Stimulated activated CD4-positive, alpha-beta T cell treated with anti-CD3 and anti-CD28 coated beads, Interleukin-15, amount 100 ng/mL, for 48 hours (primary cell): ENCODE data around the gene EIF3A.

Source experiments
- DNase-seq, 2 donors: peaks; one replicate each; pipeline ENCODE4 v3.0.0-alpha.2; 2020; ENCODE audit warnings: low read depth in 2 of 2

Gene EIF3A

DNA sequence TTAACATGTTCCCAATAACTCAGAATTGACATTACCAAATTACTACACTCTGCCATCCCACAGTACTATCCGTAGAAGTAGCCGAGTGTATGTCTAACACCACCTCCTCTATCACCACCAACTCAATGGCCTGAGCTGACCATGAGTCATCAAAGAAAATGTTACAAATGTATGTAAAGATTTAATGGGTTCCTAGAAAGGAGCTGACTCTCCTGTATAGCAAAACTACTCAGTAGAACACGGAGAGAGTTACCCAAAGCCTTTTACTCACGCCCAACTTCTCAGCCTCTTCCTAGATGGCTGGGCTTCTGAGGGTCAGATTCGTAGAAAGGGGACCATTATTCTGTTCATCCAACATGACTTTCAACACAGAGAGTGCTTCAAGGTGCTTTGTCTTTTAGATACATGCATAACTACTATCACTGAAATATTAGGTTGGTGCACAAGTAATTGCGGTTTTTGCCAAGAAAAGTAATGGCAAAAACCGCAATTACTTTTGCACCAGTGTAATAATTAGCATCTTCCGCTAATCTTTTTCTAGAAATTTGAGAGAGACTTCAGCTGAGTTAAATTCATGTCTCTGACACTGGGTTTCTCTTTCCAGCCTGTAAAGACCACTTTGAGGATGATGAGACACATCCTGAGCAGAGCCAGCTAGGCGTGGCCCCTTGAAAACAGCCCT is 75.1 kb downstream of the EIF3A start:
- no peak for DNase-seq

DNA sequence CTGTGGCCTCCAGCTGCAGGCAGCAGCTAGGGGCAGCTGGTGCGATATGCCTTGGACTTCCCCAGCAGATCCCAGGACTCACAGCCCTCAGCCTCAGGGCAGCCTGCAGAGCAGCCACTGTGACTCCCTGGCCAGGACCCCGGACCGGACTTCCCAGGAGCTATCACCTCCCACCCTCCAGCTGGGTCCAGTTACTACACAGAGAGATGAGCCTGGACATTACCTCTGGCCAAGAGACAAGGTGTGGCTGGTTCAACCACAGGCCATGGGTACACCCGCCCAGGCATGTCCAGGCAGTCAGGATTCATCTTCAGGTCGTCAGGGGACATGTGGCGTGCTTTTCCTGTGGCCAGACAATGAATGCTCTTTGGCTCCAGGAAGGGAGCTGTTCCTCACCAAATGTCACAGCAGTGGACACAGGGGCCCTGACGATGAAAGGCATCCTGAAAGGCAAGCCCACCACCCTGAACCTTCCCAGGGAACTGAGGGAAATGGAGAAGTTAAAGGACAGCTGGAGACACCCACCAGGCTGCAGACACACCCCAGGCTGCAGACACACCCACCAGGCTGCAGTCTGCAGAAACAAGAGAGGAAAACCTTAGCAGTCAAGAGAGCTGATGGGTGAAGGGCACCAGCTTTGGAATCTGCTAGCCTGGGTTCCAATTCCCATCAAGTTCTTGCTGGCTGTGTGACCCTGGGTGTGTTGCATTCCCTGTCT is 76.9 kb downstream of the EIF3A start:
- DNase-seq = no peak

GRCh38 chr10:119001717-119002500 is 78.7 kb downstream of the EIF3A start:
- no peak for DNase-seq

- DNase-seq = no peak
Observed at GRCh38 chr10:118998183-118998582, 82.4 kb downstream of the EIF3A start.

DNA sequence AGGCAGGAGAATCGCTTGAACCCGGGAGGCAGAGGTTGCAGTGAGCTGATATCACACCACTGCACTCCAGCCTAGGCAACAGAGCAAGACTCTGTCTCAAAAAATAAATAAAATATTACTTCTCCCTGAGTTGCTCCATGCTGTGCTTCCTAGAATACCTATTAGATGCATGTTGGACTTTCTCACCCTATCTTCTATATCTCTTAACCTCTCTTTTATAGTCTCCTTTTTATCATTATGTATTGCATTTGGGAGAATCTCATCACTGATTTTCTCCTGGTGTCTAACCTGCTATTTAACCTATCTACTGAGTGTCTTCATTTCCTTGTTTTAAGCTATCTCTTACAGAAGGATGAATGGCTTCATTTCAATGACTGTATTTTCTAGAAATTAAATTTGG is 83.2 kb downstream of the EIF3A start:
- DNase-seq = no peak

GRCh38 chr10:118995739-118996138 is 84.9 kb downstream of the EIF3A start:
- DNase-seq = no peak

- DNase-seq = no peak
Observed at GRCh38 chr10:118994321-118994720, 86.3 kb downstream of the EIF3A start.

- DNase-seq = no peak
Observed at GRCh38 chr10:118993214-118993613, 87.4 kb downstream of the EIF3A start.

DNA sequence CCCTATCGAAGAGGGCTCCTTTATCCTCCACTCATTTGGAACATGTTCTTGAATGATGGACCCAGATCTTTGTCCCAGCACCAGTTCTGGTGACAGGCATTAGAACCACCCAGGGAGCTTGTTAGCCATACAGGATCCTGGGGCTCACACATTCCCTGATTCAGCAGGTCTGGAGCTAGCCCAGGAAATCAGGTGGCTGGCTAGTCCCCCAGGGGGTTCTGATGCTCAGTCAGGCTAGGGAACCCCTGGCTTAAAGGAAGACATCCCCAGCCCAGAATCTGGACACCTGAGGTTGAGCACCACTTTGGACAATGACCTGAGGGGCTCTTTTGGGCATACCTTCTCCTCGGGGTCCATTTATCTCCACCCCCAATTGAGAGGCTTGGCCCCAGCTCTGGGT is 88.1 kb downstream of the EIF3A start:
- no peak for DNase-seq

DNA sequence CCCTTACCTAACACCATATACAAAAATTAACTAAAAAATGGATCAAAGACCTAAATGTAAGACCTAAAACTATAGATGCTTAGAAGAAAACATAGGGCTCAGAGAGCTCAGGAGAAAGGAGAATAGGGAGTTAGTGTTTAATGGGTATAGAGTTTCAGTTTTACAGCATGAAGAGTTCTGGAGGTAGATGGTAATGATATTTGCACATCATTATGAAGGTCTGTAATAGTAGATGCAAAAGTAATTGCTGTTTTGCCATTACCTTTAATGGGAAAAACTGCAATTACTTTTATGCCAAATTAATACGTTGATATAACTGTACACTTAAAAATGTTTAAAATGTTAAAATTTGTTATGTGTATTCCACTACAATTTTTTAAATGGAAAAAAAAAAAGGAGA is 90.3 kb downstream of the EIF3A start:
- DNase-seq = no peak

- DNase-seq = no peak
Observed at GRCh38 chr10:118986815-118987790, 93.5 kb downstream of the EIF3A start.

DNA sequence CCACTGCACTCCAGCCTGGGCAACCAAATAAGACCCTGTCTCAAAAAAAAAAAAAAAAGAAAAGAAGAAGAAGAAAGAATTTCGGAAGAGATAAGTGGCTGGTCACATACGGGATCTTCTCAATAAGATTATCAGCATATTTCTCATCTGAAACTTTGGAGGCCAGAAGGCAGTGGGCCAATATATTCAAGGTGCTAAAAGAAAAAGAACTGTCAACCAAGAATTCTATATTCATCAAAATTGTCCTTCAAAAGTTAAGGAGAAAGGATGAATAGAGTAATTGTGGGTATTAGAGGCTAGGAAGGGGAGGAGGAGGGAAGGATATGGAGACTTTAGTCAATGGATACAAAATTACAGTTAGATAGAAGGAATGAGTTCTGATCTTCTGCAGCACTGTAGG is 95.0 kb downstream of the EIF3A start:
- DNase-seq = no peak
